ENCODE data around the gene RNMT.

RNMT gene

DNA sequence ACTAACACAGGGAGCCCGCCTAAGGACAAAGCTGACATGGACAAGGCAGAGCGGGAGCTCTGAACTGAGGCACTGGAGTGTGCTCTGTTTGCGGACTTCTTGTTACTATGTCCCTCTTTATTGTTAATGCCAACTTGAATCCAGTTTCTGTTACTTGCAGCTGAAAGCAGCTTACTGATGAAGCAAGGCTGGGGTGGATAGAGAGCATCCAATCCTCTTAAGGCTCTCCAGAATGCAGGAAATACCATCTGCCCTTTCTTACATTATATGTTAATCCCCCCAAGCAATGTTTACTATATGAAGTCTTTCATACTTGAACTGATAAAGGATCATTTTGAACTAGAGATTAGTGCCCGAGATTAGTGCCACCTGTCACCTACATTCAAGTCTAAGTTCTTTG is 9.6 kb upstream of the RNMT start:
- DNase-seq (ENCODE audit: low read depth, low spot score), result no peak
- Histone ChIP-seq H3K27me3 (ENCODE audit: insufficient read depth, insufficient read length) (no peaks in the 10 kb centered on the region), H3K4me3 (ENCODE audit: insufficient read length, low read depth) (no peak overlapping the region), H3K9ac (ENCODE audit: insufficient read length, low read depth) (no peak overlapping the region), H3K9me3 (ENCODE audit: insufficient read depth, low read length) (no peaks in the 10 kb centered on the region), H3K4me1 (ENCODE audit: insufficient read depth, insufficient read length) (no peaks in the 10 kb centered on the region), H3K36me3 (ENCODE audit: insufficient read depth, insufficient read length, low read length) (peaks cover 3% of the 10 kb centered on the region)
- no peak for TF ChIP-seq ZNF274 (IDR thresholded peaks at IDR 0.05; ENCODE audit: low read depth, low read length)

DNA sequence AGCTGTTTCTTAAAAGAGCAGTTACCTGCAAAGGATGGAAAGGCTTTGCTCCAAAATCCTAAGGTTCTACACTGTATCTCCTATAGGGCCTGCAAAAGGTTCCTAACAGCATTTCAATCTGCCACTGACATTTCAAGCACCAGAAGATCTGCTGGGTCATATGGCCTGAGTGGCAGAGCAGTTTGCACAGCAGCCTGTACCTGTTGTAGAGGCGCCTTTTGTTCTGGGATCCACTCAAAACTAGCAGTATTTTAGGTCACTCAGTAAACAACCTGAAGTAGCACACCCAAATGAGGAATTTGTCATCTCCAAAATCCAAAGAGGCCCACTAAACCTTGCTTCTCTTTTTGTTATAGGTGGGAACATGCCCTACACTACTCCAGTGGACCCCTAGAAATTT is 6.3 kb upstream of the RNMT start:
- Histone ChIP-seq H3K9me3 (ENCODE audit: insufficient read depth, low read length) (no peaks in the 10 kb centered on the region), H3K4me3 (ENCODE audit: insufficient read length, low read depth) (no peak overlapping the region), H3K9ac (ENCODE audit: insufficient read length, low read depth) (no peak overlapping the region), H3K4me1 (ENCODE audit: insufficient read depth, insufficient read length) (no peaks in the 10 kb centered on the region), H3K36me3 (ENCODE audit: insufficient read depth, insufficient read length, low read length) (peaks cover 7% of the 10 kb centered on the region), H3K27me3 (ENCODE audit: insufficient read depth, insufficient read length) (no peaks in the 10 kb centered on the region)
- TF ChIP-seq SUZ12 (IDR thresholded peaks at IDR 0.05; ENCODE audit: extremely low read depth, insufficient read depth, insufficient read length), result no peak
- no peak for TF ChIP-seq YY1 (IDR thresholded peaks at IDR 0.05; ENCODE audit: insufficient read depth, insufficient read length)
- no peak for TF ChIP-seq ZNF274 (IDR thresholded peaks at IDR 0.05; ENCODE audit: low read depth, low read length)
- DNase-seq (ENCODE audit: low read depth, low spot score), result no peak

DNA sequence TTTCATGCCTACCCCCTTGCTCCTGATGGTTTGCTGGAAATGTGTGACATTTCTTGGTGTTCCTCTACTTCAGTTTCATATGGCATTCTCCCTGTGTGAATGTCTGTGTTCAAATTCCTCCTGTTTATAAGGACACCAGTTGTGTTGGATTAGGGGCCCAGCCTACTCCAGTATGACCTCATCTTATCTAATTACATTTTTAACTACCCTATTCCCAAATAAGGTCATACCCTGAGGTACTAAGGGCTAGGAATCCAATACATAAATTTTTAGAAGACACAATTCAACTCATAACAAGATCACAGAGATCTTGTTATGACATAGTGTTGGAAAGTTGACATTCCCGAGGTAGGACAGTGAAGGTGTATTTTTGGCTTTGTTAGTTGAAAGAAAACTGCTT is 5.6 kb upstream of the RNMT start:
- Histone ChIP-seq H3K4me3 (ENCODE audit: insufficient read length, low read depth) (no peak overlapping the region), H3K27me3 (ENCODE audit: insufficient read depth, insufficient read length) (no peaks in the 10 kb centered on the region), H3K4me1 (ENCODE audit: insufficient read depth, insufficient read length) (no peaks in the 10 kb centered on the region), H3K9ac (ENCODE audit: insufficient read length, low read depth) (no peak overlapping the region), H3K36me3 (ENCODE audit: insufficient read depth, insufficient read length, low read length) (peaks cover 7% of the 10 kb centered on the region), H3K9me3 (ENCODE audit: insufficient read depth, low read length) (no peaks in the 10 kb centered on the region)
- TF ChIP-seq YY1 (IDR thresholded peaks at IDR 0.05; ENCODE audit: insufficient read depth, insufficient read length) (no peak), SUZ12 (IDR thresholded peaks at IDR 0.05; ENCODE audit: extremely low read depth, insufficient read depth, insufficient read length) (no peak), ZNF274 (IDR thresholded peaks at IDR 0.05; ENCODE audit: low read depth, low read length) (no peak)
- DNase-seq (ENCODE audit: low read depth, low spot score), result no peak

DNA sequence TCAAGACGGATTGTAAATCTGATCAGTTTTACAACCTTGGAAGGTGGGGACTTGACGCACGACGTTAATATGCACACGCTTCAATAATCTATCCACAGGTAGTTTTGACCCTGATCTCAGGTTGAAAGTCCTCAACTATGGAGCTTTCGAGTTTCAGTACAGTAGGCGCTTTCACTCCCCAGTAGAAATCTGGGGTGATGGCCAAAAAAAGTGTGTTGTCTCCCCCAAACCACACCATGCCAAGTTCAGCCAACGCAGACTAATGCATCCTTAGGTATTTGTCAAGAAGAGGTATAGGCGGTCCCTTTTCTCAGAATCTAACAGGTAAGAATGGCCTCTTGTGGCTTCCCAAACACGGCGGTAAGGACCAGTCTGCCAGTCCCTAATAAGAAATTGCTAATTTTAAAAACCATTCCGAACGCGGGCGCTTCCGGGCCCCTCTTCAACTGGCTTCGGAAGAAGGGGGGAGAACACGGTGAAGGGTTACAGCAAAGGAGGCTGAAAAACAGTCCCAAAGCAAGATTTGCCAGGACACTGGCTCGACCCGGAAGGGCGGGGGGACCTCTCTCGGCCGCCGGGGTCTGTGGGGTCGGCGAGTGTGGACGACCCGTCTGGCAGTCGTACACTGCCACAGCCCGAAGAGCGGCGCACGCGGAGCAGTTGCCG is 774 bp upstream of the RNMT start:
- TF ChIP-seq YY1 (IDR thresholded peaks at IDR 0.05; ENCODE audit: insufficient read depth, insufficient read length) (no peak), SUZ12 (IDR thresholded peaks at IDR 0.05; ENCODE audit: extremely low read depth, insufficient read depth, insufficient read length) (no peak), ZNF274 (IDR thresholded peaks at IDR 0.05; ENCODE audit: low read depth, low read length) (no peak)
- peak overlapping the region; percentile 90 for H3K9ac ChIP-seq (ENCODE audit: insufficient read length, low read depth)
- H3K4me1 ChIP-seq (ENCODE audit: insufficient read depth, insufficient read length), result no peaks in the 10 kb centered on the region
- H3K27me3 ChIP-seq (ENCODE audit: insufficient read depth, insufficient read length), result no peaks in the 10 kb centered on the region
- peaks cover 9% of the 10 kb centered on the region for H3K36me3 ChIP-seq (ENCODE audit: insufficient read depth, insufficient read length, low read length)
- H3K4me3 ChIP-seq (ENCODE audit: insufficient read length, low read depth), result peak overlapping the region; percentile 96
- H3K9me3 ChIP-seq (ENCODE audit: insufficient read depth, low read length), result no peaks in the 10 kb centered on the region
- no peak for DNase-seq (ENCODE audit: low read depth, low spot score)

DNA sequence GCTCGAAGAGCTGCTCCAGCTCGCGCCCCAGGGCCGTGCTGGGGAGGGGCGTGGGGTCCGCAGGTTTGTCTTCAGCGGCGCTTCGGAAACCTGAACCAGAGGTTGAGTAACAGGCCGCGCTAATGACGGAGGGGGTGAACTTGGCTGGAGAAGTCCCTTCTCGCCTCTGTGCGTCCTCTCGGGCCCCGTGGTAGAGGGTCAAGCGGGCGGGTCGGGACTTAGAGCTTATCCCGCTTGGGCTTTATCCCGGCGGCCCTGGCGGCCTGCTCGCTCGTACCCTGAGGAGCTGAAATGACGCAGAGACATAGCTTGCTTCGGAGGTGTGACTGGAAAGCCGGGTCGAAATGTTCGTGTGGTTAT is 479 bp downstream of the RNMT start:
- Histone ChIP-seq H3K36me3 (ENCODE audit: insufficient read depth, insufficient read length, low read length) (peaks cover 13% of the 10 kb centered on the region), H3K4me1 (ENCODE audit: insufficient read depth, insufficient read length) (no peaks in the 10 kb centered on the region), H3K9ac (ENCODE audit: insufficient read length, low read depth) (peak overlapping the region; percentile 90), H3K4me3 (ENCODE audit: insufficient read length, low read depth) (peak overlapping the region; percentile 96), H3K27me3 (ENCODE audit: insufficient read depth, insufficient read length) (no peaks in the 10 kb centered on the region), H3K9me3 (ENCODE audit: insufficient read depth, low read length) (no peaks in the 10 kb centered on the region)
- TF ChIP-seq SUZ12 (IDR thresholded peaks at IDR 0.05; ENCODE audit: extremely low read depth, insufficient read depth, insufficient read length), result no peak
- TF ChIP-seq ZNF274 (IDR thresholded peaks at IDR 0.05; ENCODE audit: low read depth, low read length), result no peak
- no peak for DNase-seq (ENCODE audit: low read depth, low spot score)

DNA sequence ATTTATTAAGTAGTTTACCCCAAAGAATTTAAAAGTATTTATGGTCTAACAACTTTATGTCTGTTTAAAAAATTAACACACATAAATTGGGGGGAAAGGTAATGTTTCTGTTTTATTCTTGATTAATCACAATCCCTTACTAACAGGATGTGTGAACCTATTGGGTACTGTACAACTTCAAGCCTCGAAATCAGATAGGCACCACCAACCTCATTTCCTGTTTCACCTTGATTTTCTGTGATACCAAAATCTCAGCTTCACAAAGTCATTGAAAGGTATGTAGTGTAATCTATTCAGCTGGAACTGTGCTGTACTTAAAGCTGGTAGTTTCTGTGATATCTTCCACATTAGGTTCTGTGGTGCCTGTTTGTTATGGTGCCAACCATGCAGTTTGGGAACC is 4.0 kb downstream of the RNMT start:
- H3K9ac ChIP-seq (ENCODE audit: insufficient read length, low read depth), result no peak overlapping the region
- TF ChIP-seq ZNF274 (IDR thresholded peaks at IDR 0.05; ENCODE audit: low read depth, low read length) (no peak), SUZ12 (IDR thresholded peaks at IDR 0.05; ENCODE audit: extremely low read depth, insufficient read depth, insufficient read length) (no peak), YY1 (IDR thresholded peaks at IDR 0.05; ENCODE audit: insufficient read depth, insufficient read length) (no peak)
- no peak for DNase-seq (ENCODE audit: low read depth, low spot score)
- no peak overlapping the region for H3K4me3 ChIP-seq (ENCODE audit: insufficient read length, low read depth)
- no peaks in the 10 kb centered on the region for H3K9me3 ChIP-seq (ENCODE audit: insufficient read depth, low read length)
- H3K36me3 ChIP-seq (ENCODE audit: insufficient read depth, insufficient read length, low read length), result peaks cover 36% of the 10 kb centered on the region
- H3K27me3 ChIP-seq (ENCODE audit: insufficient read depth, insufficient read length), result no peaks in the 10 kb centered on the region
- H3K4me1 ChIP-seq (ENCODE audit: insufficient read depth, insufficient read length), result no peaks in the 10 kb centered on the region

DNA sequence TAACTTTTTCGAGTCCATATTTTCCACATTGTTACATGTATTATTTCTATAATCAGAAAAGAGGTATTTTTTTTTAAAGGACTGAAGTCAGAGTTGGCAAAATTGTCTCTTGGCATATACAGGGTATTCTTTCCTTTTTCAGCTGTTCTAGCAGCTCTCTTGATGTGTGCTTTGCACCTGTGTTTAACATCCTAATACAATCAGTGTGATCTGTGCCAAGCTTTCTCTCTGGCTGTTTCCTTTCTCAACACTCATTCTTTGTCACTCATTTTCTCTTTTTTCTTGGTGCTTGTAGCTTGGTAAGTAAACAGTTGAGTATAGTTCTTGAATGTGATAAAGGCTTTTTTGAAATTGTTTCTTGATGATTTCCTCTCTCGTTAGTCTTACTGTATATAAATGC is 9.2 kb downstream of the RNMT start:
- no peaks in the 10 kb centered on the region for H3K9me3 ChIP-seq (ENCODE audit: insufficient read depth, low read length)
- TF ChIP-seq SUZ12 (IDR thresholded peaks at IDR 0.05; ENCODE audit: extremely low read depth, insufficient read depth, insufficient read length) (no peak), YY1 (IDR thresholded peaks at IDR 0.05; ENCODE audit: insufficient read depth, insufficient read length) (no peak), ZNF274 (IDR thresholded peaks at IDR 0.05; ENCODE audit: low read depth, low read length) (no peak)
- H3K4me3 ChIP-seq (ENCODE audit: insufficient read length, low read depth), result no peak overlapping the region
- H3K4me1 ChIP-seq (ENCODE audit: insufficient read depth, insufficient read length), result no peaks in the 10 kb centered on the region
- H3K36me3 ChIP-seq (ENCODE audit: insufficient read depth, insufficient read length, low read length), result peaks cover 66% of the 10 kb centered on the region
- DNase-seq (ENCODE audit: low read depth, low spot score), result no peak
- H3K9ac ChIP-seq (ENCODE audit: insufficient read length, low read depth), result no peak overlapping the region
- no peaks in the 10 kb centered on the region for H3K27me3 ChIP-seq (ENCODE audit: insufficient read depth, insufficient read length)

DNA sequence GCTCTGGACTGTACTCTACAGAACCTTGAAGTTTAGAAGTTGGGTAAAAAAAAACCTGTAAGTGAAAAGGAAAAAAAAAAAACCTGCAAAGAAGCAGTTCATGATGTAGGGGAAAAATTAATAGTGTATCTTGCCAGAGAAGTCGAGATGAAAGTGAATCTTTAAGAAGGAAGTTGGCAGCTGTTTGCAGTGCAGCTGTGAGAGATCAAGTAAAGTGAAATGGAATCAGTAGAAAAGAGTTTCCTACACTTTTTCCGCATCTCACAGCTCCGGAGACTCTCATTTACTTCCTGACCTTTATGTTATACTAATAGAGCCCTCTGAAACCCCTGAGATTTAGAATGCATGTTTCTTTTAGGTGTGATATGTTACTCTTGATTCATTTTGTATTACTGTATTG is 19.2 kb downstream of the RNMT start:
- TF ChIP-seq ZNF274 (IDR thresholded peaks at IDR 0.05; ENCODE audit: low read depth, low read length), result no peak
- H3K4me1 ChIP-seq (ENCODE audit: insufficient read depth, insufficient read length), result no peaks in the 10 kb centered on the region
- no peak overlapping the region for H3K4me3 ChIP-seq (ENCODE audit: insufficient read length, low read depth)
- H3K27me3 ChIP-seq (ENCODE audit: insufficient read depth, insufficient read length), result no peaks in the 10 kb centered on the region
- no peaks in the 10 kb centered on the region for H3K9me3 ChIP-seq (ENCODE audit: insufficient read depth, low read length)
- DNase-seq (ENCODE audit: low read depth, low spot score), result no peak
- no peak overlapping the region for H3K9ac ChIP-seq (ENCODE audit: insufficient read length, low read depth)
- H3K36me3 ChIP-seq (ENCODE audit: insufficient read depth, insufficient read length, low read length), result peaks cover 71% of the 10 kb centered on the region

Measured in NT2/D1 (cell line).